HCT116 (cell line): ENCODE results near the gene RASA4. TPM values are rescaled to one million over a fixed set of nuclear protein-coding genes. Genes with fewer than 3 reads are reported as not detected.
"Not testable (repeated sequence)": the region's sequence is repeated elsewhere in the genome, so short reads cannot be mapped to it uniquely, and the experiment has no call there.

Experiments used
- ATAC-seq: fragments of 200-7000 bp; cut with Tn5 transposase; 2 replicates; pipeline ENCODE4 v1.9.1; 2020; ENCODE audit warnings: mild to moderate bottlenecking, moderate library complexity
- BruUV-seq: library from RNA; stranded (reverse); fragments of 400-500 nt; replicated peaks from 2 replicates; lab custom pipeline; 2021; lab: Mats Ljungman, UMichigan
- CTCF ChIA-PET: fragments of 300-600 bp; sonication (Branson Sonifier 250); formaldehyde crosslinking; loops from one replicate; lab custom pipeline; 2021; ENCODE audit warnings: antibody characterized with exemption; lab: Charles Lee
- POLR2A ChIA-PET: fragments of 300-600, 350-600 bp; sonication (Branson Sonifier 250); formaldehyde crosslinking; loops from one replicate; lab custom pipeline; 2021; ENCODE audit warnings: antibody characterized with exemption; lab: Charles Lee
- RAD21 ChIA-PET, 2 experiments: fragments of 300-600 bp; sonication (Branson Sonifier 250); formaldehyde crosslinking; loops; one replicate each; lab custom pipeline; 2023; ENCODE audit warnings: low total read pairs in 2 of 2; ENCODE audit not compliant: uncharacterized antibody in 2 of 2, unreplicated experiment in 2 of 2, low non-redundant PET in 1 of 2; lab: Charles Lee
- DNase-seq: peaks from one replicate; pipeline ENCODE4 v3.0.0-alpha.2; 2010; ENCODE audit warnings: low read depth, low spot score
- H2AFZ ChIP-seq: fragments of 200-600 bp; shearing (Covaris generic), sonication (generic); 2 replicates; pipeline ENCODE4 v1.6.1; 2017; ENCODE audit warnings: low read depth, mixed run types, mixed read lengths, antibody characterized with exemption, low read length; ENCODE audit not compliant: poor library complexity, severe bottlenecking
- H3K27ac ChIP-seq: 2 replicates; pipeline ENCODE4 v1.5.1; 2012; ENCODE audit warnings: low read depth, low read length
- H3K27me3 ChIP-seq: fragments of 200-600 bp; sonication (generic); 2 replicates; pipeline ENCODE4 v1.6.1; 2016; ENCODE audit warnings: mixed run types, low read length, mixed read lengths; ENCODE audit not compliant: insufficient read depth
- H3K36me3 ChIP-seq, 2 experiments: fragments of 200-500 bp in 1 of 2; fragments of 200-600 bp in 1 of 2; sonication (Bioruptor generic) in 1 of 2; sonication (generic) in 1 of 2; 2 replicates each; pipeline versions ENCODE4 v1.5.1 to v1.6.1; 2014 to 2016; ENCODE audit warnings: low read length in 2 of 2, inconsistent platforms in 1 of 2, mixed read lengths in 1 of 2, mixed run types in 1 of 2; ENCODE audit not compliant: insufficient read depth in 2 of 2, control insufficient read depth in 1 of 2
- H3K4me1 ChIP-seq, 2 experiments: fragments of 200-600 bp in 1 of 2; sonication (generic) in 1 of 2; 2 replicates each; pipeline versions ENCODE4 v1.5.1 to v1.6.1; 2012 to 2017; ENCODE audit warnings: low read length in 2 of 2, inconsistent platforms in 1 of 2, mild to moderate bottlenecking in 1 of 2, mixed read lengths in 1 of 2, mixed run types in 1 of 2, moderate library complexity in 1 of 2; ENCODE audit not compliant: insufficient read depth in 2 of 2, control insufficient read depth in 1 of 2
- H3K4me2 ChIP-seq: fragments of 200-600 bp; sonication (generic); 2 replicates; pipeline ENCODE4 v1.6.1; 2017; ENCODE audit warnings: mixed run types, low read length, mixed read lengths
- H3K4me3 ChIP-seq, 2 experiments: fragments of 200-600 bp in 1 of 2; sonication (generic) in 1 of 2; replicated peaks in 1 of 2; 2 replicates each; pipeline ENCODE4 v1.5.1; 2011 to 2016; ENCODE audit warnings: low read length in 2 of 2, control low read depth in 1 of 2, low read depth in 1 of 2, mild to moderate bottlenecking in 1 of 2, mixed read lengths in 1 of 2, mixed run types in 1 of 2
- H3K79me2 ChIP-seq: fragments of 200-600 bp; sonication (generic); 2 replicates; pipeline ENCODE4 v1.6.1; 2017; ENCODE audit warnings: mild to moderate bottlenecking, mixed run types, low read length, moderate library complexity, mixed read lengths; ENCODE audit not compliant: insufficient read depth
- H3K9ac ChIP-seq: fragments of 200-600 bp; sonication (generic); 2 replicates; pipeline ENCODE4 v1.6.1; 2016; ENCODE audit warnings: low read length, mixed read lengths
- H3K9me2 ChIP-seq: fragments of 200-600 bp; sonication (generic), shearing (Covaris generic); 2 replicates; pipeline ENCODE4 v1.6.1; 2017; ENCODE audit warnings: mixed run types, mild to moderate bottlenecking, moderate library complexity; ENCODE audit not compliant: insufficient read depth
- H3K9me3 ChIP-seq, 2 experiments: fragments of 200-500 bp in 1 of 2; fragments of 200-600 bp in 1 of 2; sonication (Bioruptor generic) in 1 of 2; sonication (generic) in 1 of 2; 2 replicates each; pipeline ENCODE4 v1.6.1; 2014 to 2017; ENCODE audit warnings: low read length in 2 of 2, mixed read lengths in 2 of 2, inconsistent platforms in 1 of 2, low read depth in 1 of 2, mild to moderate bottlenecking in 1 of 2, mixed run types in 1 of 2, moderate library complexity in 1 of 2; ENCODE audit not compliant: control insufficient read depth in 1 of 2, insufficient read depth in 1 of 2
- H4K20me1 ChIP-seq: fragments of 200-600 bp; sonication (generic), shearing (Covaris generic); 2 replicates; pipeline ENCODE4 v1.6.1; 2017; ENCODE audit warnings: mixed run types, mild to moderate bottlenecking, moderate library complexity; ENCODE audit not compliant: insufficient read depth
- intact Hi-C: fragments of 100-400 bp; cut with micrococcal nuclease; formaldehyde crosslinking; loops from 2 replicates; pipeline ENCODE4 v1.10.0; 2022
- total RNA-seq: library from RNA; stranded (reverse); gene quantifications from one replicate; pipeline ENCODE4 v1.2.1, GENCODE V29; 2021; ENCODE audit not compliant: unreplicated experiment

The RASA4 gene
- total RNA-seq, 1 experiment from 2014 or later: 18.3 TPM

- TSS peak; percentile 51 for BruUV-seq
These were observed 26.8 kb upstream of the RASA4 start for GRCh38 chr7:102643404-102643803.

GRCh38 chr7:102642691-102643090, 26.1 kb upstream of the RASA4 start, which contains the start of gene UPK3BL1:
TSS of gene UPK3BL1 (minus strand) at chr7:102642791. CDS start at chr7:102642741, 50 bp downstream.
- RAD21 ChIA-PET, H3K9ac ChIP-seq, CTCF ChIA-PET, H3K4me2 ChIP-seq, H3K9me3 ChIP-seq, H2AFZ ChIP-seq, H3K36me3 ChIP-seq, H3K79me2 ChIP-seq, H3K4me1 ChIP-seq, ATAC-seq, H3K27ac ChIP-seq, intact Hi-C loops, H4K20me1 ChIP-seq, POLR2A ChIA-PET, H3K9me2 ChIP-seq, H3K4me3 ChIP-seq, H3K27me3 ChIP-seq, BruUV-seq, DNase-seq: not testable (repeated sequence)

More at GRCh38 chr7:102643404-102643803, 26.8 kb upstream of the RASA4 start:
- H3K4me2 ChIP-seq, H4K20me1 ChIP-seq, H3K4me3 ChIP-seq, H3K9me2 ChIP-seq, H3K27me3 ChIP-seq, DNase-seq, CTCF ChIA-PET, H3K4me1 ChIP-seq, intact Hi-C loops, H3K79me2 ChIP-seq, POLR2A ChIA-PET, H3K27ac ChIP-seq, H2AFZ ChIP-seq, H3K9me3 ChIP-seq, ATAC-seq, RAD21 ChIA-PET, H3K36me3 ChIP-seq, H3K9ac ChIP-seq: not testable (repeated sequence)

DNA sequence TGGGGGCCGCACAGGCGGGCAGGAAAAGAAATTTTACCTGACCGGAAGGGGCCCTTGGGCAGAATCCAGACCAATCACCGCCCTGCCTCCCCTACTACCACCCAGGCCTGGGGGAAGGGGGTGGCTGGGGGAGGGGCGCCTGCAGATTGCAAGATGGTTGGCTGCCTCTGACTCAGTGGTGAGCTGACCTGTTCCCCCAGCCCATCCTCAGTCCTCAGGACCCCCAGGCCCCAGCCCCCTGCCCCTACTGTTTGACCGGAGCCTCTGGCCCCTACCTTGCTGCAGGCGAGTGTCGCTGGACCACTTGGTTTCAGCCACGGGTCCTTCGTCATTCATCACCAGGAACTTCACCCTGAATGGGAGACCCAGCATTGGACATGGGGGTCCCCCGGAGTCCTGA, 22.3 kb upstream of the RASA4 start:
- H3K36me3 ChIP-seq, H3K4me2 ChIP-seq, intact Hi-C loops, H2AFZ ChIP-seq, H3K9ac ChIP-seq, H4K20me1 ChIP-seq, H3K9me2 ChIP-seq, CTCF ChIA-PET, POLR2A ChIA-PET, DNase-seq, H3K4me3 ChIP-seq, H3K27ac ChIP-seq, H3K79me2 ChIP-seq, BruUV-seq, H3K27me3 ChIP-seq, RAD21 ChIA-PET, H3K9me3 ChIP-seq, H3K4me1 ChIP-seq: not testable (repeated sequence)
- peak; percentile 31 for ATAC-seq

DNA sequence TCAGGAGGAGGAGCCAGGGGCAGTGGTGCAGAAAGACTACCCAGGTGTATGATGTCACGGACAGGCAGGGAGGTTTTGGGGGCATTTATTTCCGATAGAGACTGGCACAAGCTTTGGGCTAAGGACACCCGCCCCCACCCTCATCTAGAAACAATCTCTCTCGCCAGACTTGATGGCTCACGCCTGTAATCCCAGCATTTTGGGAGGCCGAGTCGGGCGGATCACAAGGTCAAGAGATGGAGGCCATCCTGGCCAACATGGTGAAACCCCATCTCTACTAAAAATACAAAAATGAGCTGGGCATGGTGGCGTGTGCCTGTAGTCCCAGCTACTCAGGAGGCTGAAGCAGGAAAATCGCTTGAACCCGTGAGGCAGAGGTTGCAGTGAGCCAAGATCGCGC, 20.4 kb upstream of the RASA4 start:
- H3K27ac ChIP-seq, CTCF ChIA-PET, RAD21 ChIA-PET, H3K79me2 ChIP-seq, DNase-seq, ATAC-seq, H3K36me3 ChIP-seq, H3K9me2 ChIP-seq, H3K9ac ChIP-seq, H3K4me3 ChIP-seq, H3K27me3 ChIP-seq, H3K4me1 ChIP-seq, POLR2A ChIA-PET, H2AFZ ChIP-seq, intact Hi-C loops, H3K4me2 ChIP-seq, H3K9me3 ChIP-seq, BruUV-seq, H4K20me1 ChIP-seq: not testable (repeated sequence)
